SK-N-SH treated with all-trans-retinoic acid at 6 μM for 48 hours (cell line): ENCODE data around the gene ALDH8A1.

Experiments used
- ATAC-seq: fragments of 200-7000 bp; cut with Tn5 transposase; 3 replicates; pipeline ENCODE4 v1.9.1; 2020; ENCODE audit warnings: mild to moderate bottlenecking, moderate library complexity
- BACH2 ChIP-seq: fragments of 250-450 bp; sonication (Bioruptor Pico); IDR thresholded peaks from 2 replicates; pipeline ENCODE4 v1.9.0; 2021; ENCODE audit warnings: mild to moderate bottlenecking, borderline replicate concordance
- ESRRG ChIP-seq: fragments of 250-450 bp; sonication (Bioruptor Pico); IDR thresholded peaks from 2 replicates; pipeline ENCODE4 v1.6.1; 2021; ENCODE audit warnings: mild to moderate bottlenecking
- GLIS3 ChIP-seq: fragments of 250-450 bp; sonication (Bioruptor Pico); IDR thresholded peaks from 2 replicates; pipeline ENCODE4 v1.5.0; 2020; ENCODE audit warnings: mild to moderate bottlenecking, moderate library complexity
- ISL1 ChIP-seq: fragments of 250-450 bp; sonication (Bioruptor Pico); IDR thresholded peaks from 2 replicates; pipeline ENCODE4 v2.1.2; 2022; ENCODE audit warnings: mild to moderate bottlenecking, moderate library complexity
- OSR1 ChIP-seq: fragments of 250-450 bp; sonication (Bioruptor Pico); IDR thresholded peaks from 2 replicates; pipeline ENCODE4 v1.8.0; 2022; ENCODE audit warnings: moderate library complexity, mild to moderate bottlenecking, inconsistent platforms
- PATZ1 ChIP-seq: fragments of 250-450 bp; sonication (Bioruptor Pico); IDR thresholded peaks from 2 replicates; pipeline ENCODE4 v1.8.0; 2020; ENCODE audit warnings: mild to moderate bottlenecking, moderate library complexity, borderline replicate concordance
- POU6F1 ChIP-seq: fragments of 250-450 bp; sonication (Bioruptor Pico); IDR thresholded peaks from 2 replicates; pipeline ENCODE4 v1.8.0; 2021; ENCODE audit warnings: low read depth, mild to moderate bottlenecking, moderate library complexity, borderline replicate concordance
- PPARA ChIP-seq: fragments of 250-450 bp; sonication (Bioruptor Pico); IDR thresholded peaks from 2 replicates; pipeline ENCODE4 v1.5.0; 2020; ENCODE audit warnings: mild to moderate bottlenecking, borderline replicate concordance
- RARB ChIP-seq: fragments of 250-450 bp; sonication (Bioruptor Pico); IDR thresholded peaks from 2 replicates; pipeline ENCODE4 v1.8.0; 2021; ENCODE audit warnings: mild to moderate bottlenecking, moderate library complexity
- SNAI2 ChIP-seq: fragments of 250-450 bp; sonication (Bioruptor Pico); IDR thresholded peaks from 2 replicates; pipeline ENCODE4 v1.5.0; 2020; ENCODE audit warnings: mild to moderate bottlenecking, moderate library complexity
- TOX ChIP-seq: fragments of 250-450 bp; sonication (Bioruptor Pico); IDR thresholded peaks from 2 replicates; pipeline ENCODE4 v1.8.0; 2021; ENCODE audit warnings: mild to moderate bottlenecking, moderate library complexity, borderline replicate concordance
- ZFP3 ChIP-seq: fragments of 250-450 bp; sonication (Bioruptor Pico); IDR thresholded peaks from 2 replicates; pipeline ENCODE4 v1.5.0; 2020; ENCODE audit warnings: mild to moderate bottlenecking, moderate library complexity
- ZFP30 ChIP-seq: fragments of 450-650 bp; formaldehyde crosslinking; IDR thresholded peaks from 2 replicates; pipeline ENCODE4 v1.5.0; 2022; ENCODE audit warnings: mild to moderate bottlenecking, moderate library complexity
- ZNF565 ChIP-seq: fragments of 450-650 bp; formaldehyde crosslinking; conservative IDR thresholded peaks from 2 replicates; pipeline ENCODE4 v1.5.0; 2020; ENCODE audit warnings: low read depth, mild to moderate bottlenecking, moderate library complexity
- ZNF70 ChIP-seq: fragments of 450-650 bp; formaldehyde crosslinking; IDR thresholded peaks from 2 replicates; pipeline ENCODE4 v1.5.0; 2020; ENCODE audit warnings: mild to moderate bottlenecking, moderate library complexity
- TF ChIP-seq, protein P1 (sequence below): fragments of 250-450 bp; sonication (Bioruptor Pico); IDR thresholded peaks from 2 replicates; pipeline ENCODE4 v1.5.0; 2020; ENCODE audit warnings: mild to moderate bottlenecking, moderate library complexity

ALDH8A1 gene

DNA sequence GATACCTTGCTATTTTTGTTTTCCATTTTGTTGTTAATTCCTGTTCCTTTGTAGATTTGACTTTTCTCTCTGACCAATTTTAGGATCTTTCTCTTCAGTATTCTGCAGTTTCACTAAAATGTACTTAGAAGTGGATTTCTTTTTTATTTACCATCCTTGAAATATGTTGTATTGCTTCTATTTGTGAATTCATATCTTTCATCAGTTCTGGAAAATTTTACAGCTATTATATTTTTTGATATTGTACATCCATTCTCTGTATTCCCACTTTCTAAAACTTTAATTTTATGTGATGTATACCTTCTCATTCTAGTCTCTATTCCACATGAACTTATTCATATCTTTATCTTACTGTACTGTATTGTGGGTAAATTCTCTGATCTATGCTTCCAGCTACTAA lies 9.7 kb upstream of the ALDH8A1 start:
- no peak for TF ChIP-seq POU6F1 (CRISPR knock-in tag)
- TF ChIP-seq ZFP30 (CRISPR knock-in tag), result peak; percentile 79
- ATAC-seq, result no peak

GRCh38 chr6:134956676-134957075 lies 6.8 kb upstream of the ALDH8A1 start:
- no peak for ATAC-seq

GRCh38 chr6:134956032-134956431 lies 6.1 kb upstream of the ALDH8A1 start:
- TF ChIP-seq OSR1 (CRISPR knock-in tag), result no peak
- no peak for TF ChIP-seq ZFP30 (CRISPR knock-in tag)
- no peak for TF ChIP-seq PPARA (CRISPR knock-in tag)
- ATAC-seq, result no peak

More at GRCh38 chr6:134956676-134957075, 6.8 kb upstream of the ALDH8A1 start:
- TF ChIP-seq POU6F1 (CRISPR knock-in tag) (no peak), GLIS3 (CRISPR knock-in tag) (no peak), ZFP3 (CRISPR knock-in tag) (no peak), ISL1 (CRISPR knock-in tag) (no peak), BACH2 (no peak), TOX (CRISPR knock-in tag) (no peak), ESRRG (CRISPR knock-in tag) (no peak), OSR1 (CRISPR knock-in tag) (no peak), PATZ1 (CRISPR knock-in tag) (no peak)
- TF ChIP-seq, all 23 proteins: peak for 0

- no peak for ATAC-seq
- TF ChIP-seq POU6F1 (CRISPR knock-in tag) (no peak), ESRRG (CRISPR knock-in tag) (no peak)
Measured at GRCh38 chr6:134954272-134955000, 4.5 kb upstream of the ALDH8A1 start.

- TF ChIP-seq POU6F1 (CRISPR knock-in tag) (no peak), ISL1 (CRISPR knock-in tag) (no peak), PATZ1 (CRISPR knock-in tag) (no peak), GLIS3 (CRISPR knock-in tag) (no peak), SNAI2 (CRISPR knock-in tag) (no peak), ZFP30 (CRISPR knock-in tag) (no peak), PPARA (CRISPR knock-in tag) (no peak), ZNF70 (CRISPR knock-in tag) (no peak), RARB (no peak), ZNF565 (CRISPR knock-in tag) (no peak), ESRRG (CRISPR knock-in tag) (no peak)
- TF ChIP-seq, protein P1, sequence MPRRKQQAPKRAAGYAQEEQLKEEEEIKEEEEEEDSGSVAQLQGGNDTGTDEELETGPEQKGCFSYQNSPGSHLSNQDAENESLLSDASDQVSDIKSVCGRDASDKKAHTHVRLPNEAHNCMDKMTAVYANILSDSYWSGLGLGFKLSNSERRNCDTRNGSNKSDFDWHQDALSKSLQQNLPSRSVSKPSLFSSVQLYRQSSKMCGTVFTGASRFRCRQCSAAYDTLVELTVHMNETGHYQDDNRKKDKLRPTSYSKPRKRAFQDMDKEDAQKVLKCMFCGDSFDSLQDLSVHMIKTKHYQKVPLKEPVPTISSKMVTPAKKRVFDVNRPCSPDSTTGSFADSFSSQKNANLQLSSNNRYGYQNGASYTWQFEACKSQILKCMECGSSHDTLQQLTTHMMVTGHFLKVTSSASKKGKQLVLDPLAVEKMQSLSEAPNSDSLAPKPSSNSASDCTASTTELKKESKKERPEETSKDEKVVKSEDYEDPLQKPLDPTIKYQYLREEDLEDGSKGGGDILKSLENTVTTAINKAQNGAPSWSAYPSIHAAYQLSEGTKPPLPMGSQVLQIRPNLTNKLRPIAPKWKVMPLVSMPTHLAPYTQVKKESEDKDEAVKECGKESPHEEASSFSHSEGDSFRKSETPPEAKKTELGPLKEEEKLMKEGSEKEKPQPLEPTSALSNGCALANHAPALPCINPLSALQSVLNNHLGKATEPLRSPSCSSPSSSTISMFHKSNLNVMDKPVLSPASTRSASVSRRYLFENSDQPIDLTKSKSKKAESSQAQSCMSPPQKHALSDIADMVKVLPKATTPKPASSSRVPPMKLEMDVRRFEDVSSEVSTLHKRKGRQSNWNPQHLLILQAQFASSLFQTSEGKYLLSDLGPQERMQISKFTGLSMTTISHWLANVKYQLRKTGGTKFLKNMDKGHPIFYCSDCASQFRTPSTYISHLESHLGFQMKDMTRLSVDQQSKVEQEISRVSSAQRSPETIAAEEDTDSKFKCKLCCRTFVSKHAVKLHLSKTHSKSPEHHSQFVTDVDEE, result no peak
- ATAC-seq, result no peak
Measured at GRCh38 chr6:134951494-134952263, 1.8 kb upstream of the ALDH8A1 start.
